NOMO-1 treated with dmso at 0.1 percent for 144 hours (cell line): ENCODE results near the gene GRM5.
"Not testable (repeated sequence)": the region's sequence is repeated elsewhere in the genome, so short reads cannot be mapped to it uniquely, and the experiment has no call there.

ENCODE experiments used
- DNase-seq: peaks from one replicate; lab custom pipeline; 2025; ENCODE audit not compliant: unreplicated experiment; lab: John Stamatoyannopoulos, UW

GRM5 gene

GRCh38 chr11:89065651-89066201 is at the start of gene GRM5:
GRM5 (minus strand) TSS chr11:89065982; CDS start chr11:89047872, 18,110 bp downstream.
- not testable (repeated sequence) for DNase-seq

DNA sequence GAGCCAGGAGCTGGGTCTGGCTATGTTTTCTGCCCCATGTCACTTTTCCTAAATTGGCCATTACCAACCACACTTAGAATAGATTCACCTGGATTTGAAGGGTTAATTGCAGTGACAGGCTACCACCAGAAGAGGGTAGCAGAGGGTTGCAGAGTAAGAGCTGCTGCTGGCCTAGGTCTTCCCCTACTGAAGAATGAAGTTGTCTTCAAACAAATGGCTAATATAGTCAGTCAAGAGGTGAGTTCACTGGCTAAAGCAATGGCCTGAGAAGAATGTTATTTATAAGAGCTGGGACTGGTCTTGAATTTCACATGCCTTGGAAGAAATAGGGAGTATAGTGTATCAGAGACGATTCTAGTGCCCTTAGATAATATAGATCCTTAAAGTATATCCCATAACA is 32.2 kb upstream of the GRM5 start:
- not testable (repeated sequence) for DNase-seq

DNA sequence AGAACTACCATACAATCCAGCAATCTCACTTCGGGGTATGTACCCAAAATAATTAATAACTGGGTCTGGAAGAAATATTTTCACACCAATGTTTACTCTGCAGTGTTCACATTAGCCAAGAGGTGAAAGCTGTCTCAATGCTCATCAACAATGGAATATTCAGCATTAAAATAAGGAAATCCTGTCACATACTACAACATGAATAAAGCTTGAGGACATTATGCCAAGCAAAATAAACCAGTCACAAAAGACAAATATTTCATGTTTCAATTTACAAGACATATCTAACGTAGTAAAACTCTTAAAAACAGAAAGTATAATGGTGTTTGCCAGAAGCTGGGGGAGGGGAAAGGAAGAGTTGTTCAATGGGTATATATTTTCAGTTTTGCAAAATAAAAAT is 28.0 kb upstream of the GRM5 start:
- DNase-seq = not testable (repeated sequence)

- DNase-seq = not testable (repeated sequence)
These were observed 19.2 kb upstream of the GRM5 start for GRCh38 chr11:89084951-89085350.

DNA sequence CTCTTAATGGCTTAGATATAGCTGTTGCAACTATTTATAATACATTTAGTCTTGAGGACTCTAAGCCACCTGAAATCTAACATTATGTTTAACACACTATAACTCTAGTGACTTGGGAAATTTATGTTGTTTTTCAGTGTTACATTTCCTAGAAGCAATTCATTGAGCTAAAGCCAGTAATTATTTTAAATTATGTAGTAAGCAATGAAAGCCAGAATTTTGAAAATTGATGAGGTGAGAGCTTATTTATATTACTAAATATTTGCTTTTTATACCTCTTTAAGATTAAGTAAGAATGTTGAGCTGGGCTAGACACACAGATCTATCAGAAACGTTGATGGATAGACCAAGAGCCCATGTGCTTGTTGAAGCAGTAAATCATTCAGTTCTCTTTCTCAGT is 5.1 kb upstream of the GRM5 start:
- DNase-seq = not testable (repeated sequence)

DNA sequence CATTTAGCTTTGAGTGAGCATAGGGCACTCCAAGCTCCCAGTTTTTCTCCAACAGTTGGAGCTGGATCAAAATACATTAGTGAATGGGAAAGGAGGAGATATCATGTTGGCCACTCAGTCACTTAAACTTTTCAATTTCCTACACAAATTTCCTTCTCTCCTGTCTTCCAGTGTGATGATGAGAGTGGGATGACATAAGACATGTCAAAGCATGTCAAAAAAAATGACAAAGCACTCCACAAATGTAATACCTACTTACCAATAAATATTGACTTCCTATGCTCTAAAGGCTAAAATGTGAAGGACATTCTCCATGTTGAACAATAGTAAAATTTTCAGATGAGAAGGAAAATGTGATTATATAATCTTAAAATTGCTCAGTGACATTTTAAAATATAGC is 1.5 kb upstream of the GRM5 start:
- no peak for DNase-seq

DNA sequence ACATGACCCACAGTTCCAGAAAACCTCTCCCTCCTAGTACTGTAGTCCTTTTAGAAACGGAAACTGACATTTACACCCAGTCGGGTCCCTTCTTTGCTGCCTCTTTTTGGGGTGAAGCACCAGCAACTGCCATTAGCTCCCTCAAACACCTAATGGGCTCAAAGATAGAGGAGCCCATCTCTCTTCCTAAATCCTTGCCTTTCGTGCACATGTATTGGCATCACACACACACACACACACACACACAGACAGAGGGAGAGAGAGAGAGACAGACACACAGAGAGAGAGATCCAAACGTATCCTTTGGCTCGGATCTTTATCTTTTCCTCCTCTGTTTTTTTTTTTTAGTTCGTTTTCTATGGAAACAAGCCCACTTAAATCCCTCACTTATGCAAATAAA is 716 bp downstream of the GRM5 start:
- DNase-seq = no peak

GRCh38 chr11:89063481-89063951 is 2.3 kb downstream of the GRM5 start:
- DNase-seq = not testable (repeated sequence)

- not testable (repeated sequence) for DNase-seq
These were observed 2.9 kb downstream of the GRM5 start for GRCh38 chr11:89062771-89063298.

DNA sequence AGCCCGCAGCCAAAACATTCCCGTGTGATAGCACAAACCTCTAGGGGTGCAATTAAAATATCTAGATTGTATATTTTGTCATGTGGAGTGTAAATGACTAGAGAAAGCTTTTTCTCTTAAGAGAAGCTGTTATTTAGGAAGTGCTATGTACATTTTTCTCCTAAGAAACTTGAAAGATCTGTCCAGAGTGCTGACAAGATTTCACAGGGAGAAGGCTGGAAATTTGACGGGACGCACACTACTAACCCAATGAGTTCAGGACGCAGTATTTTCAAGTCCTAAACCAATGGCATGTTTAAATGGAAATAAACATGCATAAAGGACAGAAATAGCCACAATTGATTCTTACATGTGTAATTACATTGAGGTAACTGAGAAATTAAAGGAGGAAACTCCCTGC is 3.9 kb downstream of the GRM5 start:
- not testable (repeated sequence) for DNase-seq

DNA sequence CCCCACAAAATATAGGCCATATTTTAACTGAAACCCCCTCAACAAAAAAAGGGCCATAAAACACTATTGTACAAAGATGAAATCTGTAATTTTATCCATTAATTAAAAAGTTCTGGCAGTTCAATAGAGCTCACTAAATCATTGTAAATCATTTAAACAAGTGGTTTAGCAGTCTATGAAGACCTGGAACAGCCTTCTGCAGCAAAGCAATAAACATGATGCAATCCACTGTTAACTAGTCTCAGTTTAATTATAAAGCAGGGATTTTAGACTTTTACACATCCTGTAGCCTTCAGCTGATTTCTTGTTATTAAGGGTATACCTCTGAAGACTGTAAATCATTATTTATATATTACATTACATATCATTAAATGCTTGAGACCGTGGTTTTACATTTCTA is 8.4 kb downstream of the GRM5 start:
- DNase-seq = not testable (repeated sequence)

DNA sequence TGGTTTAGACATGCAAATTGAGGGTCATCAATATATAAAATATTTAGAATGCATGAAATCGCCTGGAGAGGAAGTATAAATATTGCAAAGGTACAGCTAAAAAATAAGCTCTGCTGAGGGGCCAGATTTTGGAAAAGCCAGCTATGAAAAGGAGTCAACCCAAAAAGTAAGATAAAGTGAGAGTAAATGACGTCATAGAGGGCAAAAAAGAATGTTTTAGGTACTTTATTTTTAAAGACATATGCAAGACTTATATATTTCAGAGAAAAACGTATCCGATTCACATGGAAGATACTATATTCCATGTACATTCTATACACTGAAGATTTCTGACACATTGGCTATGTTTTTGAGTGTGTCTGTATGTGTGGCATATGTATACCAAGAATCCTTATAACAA is 13.6 kb downstream of the GRM5 start:
- DNase-seq = no peak

DNA sequence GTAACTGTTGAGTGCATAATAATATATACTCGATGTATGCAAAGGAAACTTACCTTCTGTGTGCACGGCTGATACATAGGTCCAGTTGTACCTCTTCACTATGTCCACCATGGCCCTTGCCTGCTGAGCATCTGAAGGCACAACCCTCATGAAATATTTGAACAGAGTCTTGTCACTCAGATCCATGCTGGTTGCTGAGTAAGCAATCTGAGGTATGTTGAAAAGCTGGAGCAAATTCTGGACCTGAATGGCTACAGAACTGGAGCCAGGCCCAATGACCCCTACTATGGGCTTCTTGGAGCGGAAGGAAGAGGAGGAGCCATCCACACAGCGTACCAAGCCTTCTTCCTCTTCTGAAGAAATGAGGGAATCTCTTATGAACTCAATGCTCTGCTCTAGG is 18.6 kb downstream of the GRM5 start:
- DNase-seq = not testable (repeated sequence)

GRCh38 chr11:89043861-89044588 is 21.8 kb downstream of the GRM5 start:
- DNase-seq = not testable (repeated sequence)

DNA sequence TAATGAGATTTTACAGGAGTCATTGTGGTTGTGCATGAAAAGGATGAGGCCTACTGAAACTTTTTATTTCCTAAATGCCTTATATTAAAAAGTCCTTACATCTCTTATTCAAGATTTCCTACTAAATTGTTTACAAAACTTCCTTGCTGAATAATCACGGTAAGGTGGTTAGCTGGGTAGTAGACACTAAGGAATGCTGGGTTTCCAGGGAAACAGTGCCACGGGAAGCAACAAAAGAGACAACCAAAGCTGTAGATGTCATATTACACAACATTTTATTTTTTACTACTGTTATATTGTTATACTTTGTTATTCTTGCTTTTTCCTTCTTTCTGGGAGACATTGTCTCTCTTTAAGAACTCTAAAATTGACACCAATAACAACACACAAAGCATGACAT is 36.1 kb downstream of the GRM5 start:
- not testable (repeated sequence) for DNase-seq

GRCh38 chr11:89021339-89021738 is 44.4 kb downstream of the GRM5 start:
- no peak for DNase-seq

GRCh38 chr11:89019827-89020547 is 45.8 kb downstream of the GRM5 start:
- DNase-seq = not testable (repeated sequence)

DNA sequence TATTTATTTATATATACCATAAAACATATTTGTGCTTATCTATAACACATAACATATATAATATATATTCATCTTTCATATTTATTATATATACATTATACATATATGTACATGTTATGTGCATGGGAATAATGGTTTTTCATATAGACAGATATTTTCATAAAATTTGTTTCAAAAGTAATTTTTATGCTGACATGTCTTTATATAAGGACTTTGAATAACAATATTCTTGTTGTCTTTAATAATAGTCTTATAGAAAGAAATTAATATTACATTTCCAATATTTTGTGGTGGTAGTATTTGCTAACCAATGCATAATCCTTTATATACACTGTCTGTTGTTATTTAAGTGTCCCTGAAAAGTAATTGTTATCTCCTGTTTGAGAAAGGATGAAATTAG is 49.6 kb downstream of the GRM5 start:
- DNase-seq = no peak

DNA sequence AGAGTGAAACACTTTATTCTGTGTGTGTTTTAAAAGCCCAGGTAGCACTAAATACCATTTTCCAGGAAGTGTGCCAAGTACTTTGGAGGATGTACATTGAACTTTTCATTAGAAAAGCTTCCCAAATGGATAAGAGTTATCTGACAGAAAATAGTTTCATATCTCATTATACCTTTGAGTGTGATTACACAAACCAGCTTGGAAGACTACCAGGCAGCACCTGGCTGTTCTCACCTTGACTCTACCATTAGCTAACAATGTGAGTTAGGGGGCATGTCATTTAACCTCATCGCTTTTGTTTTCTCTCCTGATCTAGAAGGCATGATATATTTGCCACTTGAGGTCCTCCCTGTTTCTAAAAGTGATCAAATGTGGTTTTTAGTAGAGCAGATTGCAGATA is 50.2 kb downstream of the GRM5 start:
- DNase-seq = no peak

- DNase-seq = not testable (repeated sequence)
These were observed 64.9 kb downstream of the GRM5 start for GRCh38 chr11:89000852-89001251.

DNA sequence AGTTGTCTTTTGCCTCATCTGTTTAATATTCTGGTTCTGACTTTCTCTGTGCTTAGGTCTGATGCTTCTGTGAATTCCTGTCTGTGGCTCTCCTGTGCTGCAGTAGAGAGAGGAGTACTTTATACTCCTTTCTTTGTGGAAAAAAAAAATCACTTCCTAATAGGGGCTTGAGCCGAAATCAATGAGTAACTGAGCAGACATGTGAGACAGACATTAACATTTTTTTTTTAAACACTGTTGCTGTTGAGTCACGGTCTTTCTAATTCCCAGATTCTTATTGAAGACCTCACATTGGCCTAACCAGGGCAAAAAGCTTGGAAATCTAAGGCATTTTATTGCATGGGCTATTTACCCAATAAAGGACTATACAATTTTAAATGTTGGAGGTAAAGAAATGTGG is 86.1 kb downstream of the GRM5 start:
- DNase-seq = no peak

DNA sequence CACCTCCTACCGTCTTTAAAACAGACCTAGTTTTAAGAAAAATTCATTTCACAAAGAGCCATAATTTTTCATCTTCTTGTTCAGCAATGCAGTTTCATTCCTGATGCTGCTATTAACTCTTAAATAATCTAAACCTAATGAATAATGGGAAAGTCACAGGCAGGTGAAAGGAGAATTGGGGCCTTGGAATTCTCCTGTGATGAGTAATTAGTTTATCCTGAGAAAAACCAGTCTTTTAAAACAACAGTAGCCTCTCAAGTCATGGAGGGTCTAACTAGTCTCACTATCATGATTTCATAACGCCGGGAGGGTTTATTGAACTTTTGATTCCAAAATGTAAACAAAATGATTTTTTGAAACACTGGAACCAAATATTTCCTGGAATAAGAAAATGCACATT is 86.8 kb downstream of the GRM5 start:
- DNase-seq = not testable (repeated sequence)
